ENCODE results near the gene DNAI1. TPM values are rescaled to one million over a fixed set of nuclear protein-coding genes. Genes with fewer than 3 reads are reported as not detected.

DNAI1 gene
- total and polyA plus RNA-seq, 4 donors: 4.6 to 26.2 (median 9.2) TPM

DNA sequence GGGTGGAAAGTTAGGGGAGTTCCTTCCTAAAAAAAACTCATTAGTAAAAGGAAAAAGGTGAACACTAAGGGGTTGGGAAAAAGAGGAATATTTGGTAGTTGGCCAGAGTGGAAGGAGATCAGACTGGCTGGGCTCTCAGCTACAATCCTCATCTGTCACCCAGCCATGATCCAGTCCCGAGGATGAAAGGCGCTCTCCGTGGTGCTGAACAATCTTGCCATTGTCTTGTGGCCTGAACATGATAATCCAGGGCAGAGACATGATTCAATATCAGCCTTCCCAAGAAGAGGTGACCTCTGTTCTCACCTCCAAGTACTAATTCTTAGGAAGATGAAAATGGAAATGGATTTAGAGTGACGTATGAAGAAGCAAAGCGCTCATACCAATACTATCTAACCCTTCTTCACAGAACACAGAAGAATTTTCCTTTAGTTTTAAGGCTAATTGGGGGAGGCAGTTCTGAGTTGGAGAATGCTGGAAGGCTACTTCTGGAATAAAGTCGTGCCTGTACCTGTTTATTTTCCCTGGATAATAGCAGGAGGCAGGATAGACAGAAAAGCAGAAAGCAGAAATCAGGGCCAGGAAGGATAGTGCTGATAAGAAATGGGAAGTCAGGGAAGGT is 45.3 kb upstream of the DNAI1 start:
- no peaks in the 10 kb centered on the region for H3K4me1 ChIP-seq (ENCODE audit: control insufficient read depth in 5 of 5, insufficient read depth in 5 of 5, low read length in 5 of 5)
- DNase-seq (peak; percentile 62 to 86 (median 79)), ATAC-seq (ENCODE audit: insufficient read depth, low FRiP score) (no peak)
- no peak overlapping the region for H3K9ac ChIP-seq (ENCODE audit: insufficient read depth in 1 of 2, low read length in 2 of 2)
- no peaks in the 10 kb centered on the region for H3K27me3 ChIP-seq (ENCODE audit: control insufficient read depth in 3 of 3, insufficient read depth in 3 of 3, low read length in 2 of 3)
- no peaks in the 10 kb centered on the region for H3K9me3 ChIP-seq (ENCODE audit: control insufficient read depth in 4 of 4, insufficient read depth in 3 of 4, low read length in 3 of 4)
- TF ChIP-seq, protein P1, sequence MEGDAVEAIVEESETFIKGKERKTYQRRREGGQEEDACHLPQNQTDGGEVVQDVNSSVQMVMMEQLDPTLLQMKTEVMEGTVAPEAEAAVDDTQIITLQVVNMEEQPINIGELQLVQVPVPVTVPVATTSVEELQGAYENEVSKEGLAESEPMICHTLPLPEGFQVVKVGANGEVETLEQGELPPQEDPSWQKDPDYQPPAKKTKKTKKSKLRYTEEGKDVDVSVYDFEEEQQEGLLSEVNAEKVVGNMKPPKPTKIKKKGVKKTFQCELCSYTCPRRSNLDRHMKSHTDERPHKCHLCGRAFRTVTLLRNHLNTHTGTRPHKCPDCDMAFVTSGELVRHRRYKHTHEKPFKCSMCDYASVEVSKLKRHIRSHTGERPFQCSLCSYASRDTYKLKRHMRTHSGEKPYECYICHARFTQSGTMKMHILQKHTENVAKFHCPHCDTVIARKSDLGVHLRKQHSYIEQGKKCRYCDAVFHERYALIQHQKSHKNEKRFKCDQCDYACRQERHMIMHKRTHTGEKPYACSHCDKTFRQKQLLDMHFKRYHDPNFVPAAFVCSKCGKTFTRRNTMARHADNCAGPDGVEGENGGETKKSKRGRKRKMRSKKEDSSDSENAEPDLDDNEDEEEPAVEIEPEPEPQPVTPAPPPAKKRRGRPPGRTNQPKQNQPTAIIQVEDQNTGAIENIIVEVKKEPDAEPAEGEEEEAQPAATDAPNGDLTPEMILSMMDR (IDR thresholded peaks at IDR 0.05; ENCODE audit: control extremely low read depth, extremely low read depth): no peak
- peaks cover 0 to 2% (median 0%) of the 10 kb centered on the region in 4 donors for H3K36me3 ChIP-seq (ENCODE audit: control insufficient read depth in 4 of 4, insufficient read depth in 4 of 4, low read length in 4 of 4)
- no peak overlapping the region for H3K4me3 ChIP-seq
- WGBS, 2 donors: 23 to 25% methylated on average over 6 of the region's 6 CpGs
- H3K27ac ChIP-seq (ENCODE audit: low read depth in 1 of 2, low read length in 1 of 2): no peak overlapping the region

DNA sequence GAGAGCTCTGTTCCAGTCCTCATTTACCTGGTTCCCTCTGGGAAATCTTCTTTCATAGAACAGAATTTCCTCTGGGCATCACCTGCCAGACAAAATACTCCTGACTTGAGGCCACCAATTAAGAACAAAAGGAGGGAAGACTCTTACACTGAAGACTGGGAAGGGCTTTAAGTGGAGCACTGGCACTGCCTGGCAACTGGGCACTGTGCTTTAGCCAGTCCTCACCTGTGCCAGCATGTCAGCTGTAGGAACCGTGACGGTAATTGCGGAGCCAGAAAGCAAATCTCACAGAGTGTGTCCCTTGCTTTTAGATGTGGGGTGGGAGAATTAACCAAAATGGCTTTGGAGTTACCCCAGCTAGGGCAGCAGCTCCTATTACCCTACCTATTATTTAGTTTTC is 40.9 kb upstream of the DNAI1 start:
- peaks cover 0 to 2% (median 0%) of the 10 kb centered on the region in 4 donors for H3K36me3 ChIP-seq (ENCODE audit: control insufficient read depth in 4 of 4, insufficient read depth in 4 of 4, low read length in 4 of 4)
- no peak overlapping the region for H3K4me3 ChIP-seq
- H3K9ac ChIP-seq (ENCODE audit: insufficient read depth in 1 of 2, low read length in 2 of 2): no peak overlapping the region
- no peak for DNase-seq
- peaks cover 0 to 3% (median 0%) of the 10 kb centered on the region in 5 donors for H3K4me1 ChIP-seq (ENCODE audit: control insufficient read depth in 5 of 5, insufficient read depth in 5 of 5, low read length in 5 of 5)
- H3K27ac ChIP-seq (ENCODE audit: low read depth in 1 of 2, low read length in 1 of 2): no peak overlapping the region
- TF ChIP-seq, protein P1 (IDR thresholded peaks at IDR 0.05; ENCODE audit: control extremely low read depth, extremely low read depth): no peak
- no peaks in the 10 kb centered on the region for H3K9me3 ChIP-seq (ENCODE audit: control insufficient read depth in 4 of 4, insufficient read depth in 3 of 4, low read length in 3 of 4)
- WGBS, 2 donors: 97 to 98% methylated on average over 3 of the region's 3 CpGs
- H3K27me3 ChIP-seq (ENCODE audit: control insufficient read depth in 3 of 3, insufficient read depth in 3 of 3, low read length in 2 of 3): no peaks in the 10 kb centered on the region
- no peak for ATAC-seq (ENCODE audit: insufficient read depth, low FRiP score)

DNA sequence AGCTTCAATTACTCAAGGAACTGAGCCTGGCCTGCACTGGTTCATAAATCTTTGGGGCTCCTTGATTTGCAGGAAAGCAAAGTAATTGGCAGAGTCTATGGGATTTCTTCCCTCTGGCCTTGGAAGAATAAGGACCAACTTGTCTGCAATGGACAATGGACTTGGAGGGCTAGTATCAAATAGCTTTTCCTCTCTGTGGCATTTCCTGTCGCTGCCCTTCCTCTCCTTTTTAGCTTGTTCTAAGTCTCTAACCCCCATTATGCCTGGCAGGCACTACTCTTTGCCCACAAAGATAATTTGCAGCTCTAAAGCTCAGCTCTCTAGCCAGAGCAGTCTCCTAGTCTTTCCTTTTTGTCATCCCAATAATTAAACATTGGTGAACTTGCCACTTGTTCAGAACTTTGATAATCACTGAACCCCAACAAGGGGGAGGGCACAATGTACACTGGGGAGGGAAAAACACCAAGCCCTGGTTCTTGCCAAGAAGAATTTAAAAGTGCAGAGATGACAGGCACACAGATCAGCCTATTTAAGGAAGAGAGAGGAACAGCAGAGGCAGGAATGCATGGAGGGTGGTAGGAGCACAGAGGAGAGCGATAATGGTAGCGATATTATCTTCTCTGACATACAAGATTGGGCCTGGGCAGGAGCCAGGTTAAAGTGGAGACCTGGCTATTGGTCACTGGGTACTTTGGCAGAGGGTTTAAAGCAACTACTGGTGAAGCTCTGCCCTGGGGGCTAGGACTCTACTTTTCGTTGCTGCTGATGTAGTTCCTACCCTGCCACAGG is 38.7 kb upstream of the DNAI1 start:
- H3K27me3 ChIP-seq (ENCODE audit: control insufficient read depth in 3 of 3, insufficient read depth in 3 of 3, low read length in 2 of 3): no peaks in the 10 kb centered on the region
- DNase-seq: no peak
- TF ChIP-seq, protein P1 (IDR thresholded peaks at IDR 0.05; ENCODE audit: control extremely low read depth, extremely low read depth): no peak
- H3K27ac ChIP-seq (ENCODE audit: low read depth in 1 of 2, low read length in 1 of 2): no peak overlapping the region
- H3K36me3 ChIP-seq (ENCODE audit: control insufficient read depth in 4 of 4, insufficient read depth in 4 of 4, low read length in 4 of 4): peaks cover 0 to 2% (median 0%) of the 10 kb centered on the region in 4 donors
- no peak for ATAC-seq (ENCODE audit: insufficient read depth, low FRiP score)
- H3K9ac ChIP-seq (ENCODE audit: insufficient read depth in 1 of 2, low read length in 2 of 2): no peak overlapping the region
- H3K4me3 ChIP-seq: no peak overlapping the region
- 84 to 86% methylated on average over 4 of the region's 4 CpGs for WGBS, 2 donors
- H3K4me1 ChIP-seq (ENCODE audit: control insufficient read depth in 5 of 5, insufficient read depth in 5 of 5, low read length in 5 of 5): peaks cover 0 to 3% (median 0%) of the 10 kb centered on the region in 5 donors
- no peaks in the 10 kb centered on the region for H3K9me3 ChIP-seq (ENCODE audit: control insufficient read depth in 4 of 4, insufficient read depth in 3 of 4, low read length in 3 of 4)
